Measurements from ENCODE around the gene SNRPD1.

GRCh38 chr18:21652073-21652472 is 40.0 kb downstream of the SNRPD1 start:
- TF ChIP-seq CTCF (IDR thresholded peaks at IDR 0.05; ENCODE audit: borderline replicate concordance, extremely low read depth, low read length, poor library complexity, severe bottlenecking) (no peak), EZH2 (IDR thresholded peaks at IDR 0.05; ENCODE audit: borderline replicate concordance, low read depth, low read length, severe bottlenecking) (no peak)
